RPMI7951 (cell line): ENCODE data around the gene TM7SF2. TPM values are rescaled to one million over a fixed set of nuclear protein-coding genes. Genes with fewer than 3 reads are reported as not detected.
"Not testable (repeated sequence)": the region's sequence is repeated elsewhere in the genome, so short reads cannot be mapped to it uniquely, and the experiment has no call there.

Experiments used
- DNase-seq: peaks from one replicate; pipeline ENCODE4 v3.0.0-alpha.2; 2012; ENCODE audit warnings: low read depth
- total RNA-seq: library from RNA; depleted of rRNA; stranded (reverse); fragments of >200 nt; shearing (Covaris generic); gene quantifications from 2 replicates; pipeline ENCODE4 v1.2.3, GENCODE V29; 2014

Gene TM7SF2
- total RNA-seq, 1 experiment from 2014 or later, result 6.0 TPM

- DNase-seq, result no peak
Measured at GRCh38 chr11:65129649-65130441, 18.2 kb downstream of the TM7SF2 start.

- DNase-seq, result no peak
Measured at GRCh38 chr11:65130631-65131416, 19.2 kb downstream of the TM7SF2 start.

- DNase-seq, result no peak
Measured at GRCh38 chr11:65131417-65131776, 19.7 kb downstream of the TM7SF2 start.

- no peak for DNase-seq
Measured at GRCh38 chr11:65131895-65132237, 20.2 kb downstream of the TM7SF2 start.

- DNase-seq, result no peak
Measured at GRCh38 chr11:65132238-65132987, 20.7 kb downstream of the TM7SF2 start.

GRCh38 chr11:65132988-65133700, 21.5 kb downstream of the TM7SF2 start:
- no peak for DNase-seq

- DNase-seq, result no peak
Measured at GRCh38 chr11:65133724-65134123, 22.1 kb downstream of the TM7SF2 start.

- DNase-seq, result peak; percentile 87
Measured at GRCh38 chr11:65134240-65134951, 22.7 kb downstream of the TM7SF2 start, which contains the start of gene SYVN1. Gene SYVN1 (minus strand): TSS chr11:65134519. CDS start chr11:65133601, 918 bp downstream.

GRCh38 chr11:65134952-65135632, 23.4 kb downstream of the TM7SF2 start:
- DNase-seq, result peak; percentile 97

- no peak for DNase-seq
Measured at GRCh38 chr11:65135633-65136145, 24.0 kb downstream of the TM7SF2 start.

GRCh38 chr11:65136515-65137096, 24.9 kb downstream of the TM7SF2 start:
- no peak for DNase-seq

- DNase-seq, result no peak
Measured at GRCh38 chr11:65141896-65142494, 30.3 kb downstream of the TM7SF2 start.

GRCh38 chr11:65147352-65148075, 35.8 kb downstream of the TM7SF2 start:
- DNase-seq, result no peak

- DNase-seq, result no peak
Measured at GRCh38 chr11:65148657-65149056, 37.0 kb downstream of the TM7SF2 start.

GRCh38 chr11:65150131-65150508, 38.4 kb downstream of the TM7SF2 start:
- not testable (repeated sequence) for DNase-seq

- DNase-seq, result peak; percentile 98
Measured at GRCh38 chr11:65150509-65151299, 39.0 kb downstream of the TM7SF2 start.

GRCh38 chr11:65151331-65151899, 39.7 kb downstream of the TM7SF2 start:
- no peak for DNase-seq

- no peak for DNase-seq
Measured at GRCh38 chr11:65152122-65152521, 40.5 kb downstream of the TM7SF2 start.
